Thyroid gland (tissue), 4 donors: ENCODE data around the gene STXBP4. TPM values are rescaled to one million over a fixed set of nuclear protein-coding genes. Genes with fewer than 3 reads are reported as not detected.

ENCODE experiments used
- DNase-seq, 2 donors: peaks; one replicate each; pipeline ENCODE4 v3.0.0-alpha.2; 2019
- H3K27ac ChIP-seq, 3 donors: fragments of 200-600 bp; sonication (generic); 1 replicate in 2 of 3; 2 replicates in 1 of 3; pipeline ENCODE4 v1.5.1; 2016 to 2019; ENCODE audit warnings: mild to moderate bottlenecking in 1 of 3, moderate library complexity in 1 of 3
- H3K27me3 ChIP-seq: fragments of 200-600 bp; sonication (generic); one replicate; pipeline ENCODE4 v1.5.1; 2019
- H3K36me3 ChIP-seq, 2 donors: fragments of 200-600 bp; sonication (generic); one replicate each; pipeline ENCODE4 v1.5.1; 2016 to 2019
- H3K4me1 ChIP-seq, 2 donors: fragments of 200-600 bp; sonication (generic); one replicate each; pipeline ENCODE4 v1.5.1; 2017 to 2019
- H3K4me3 ChIP-seq, 3 donors: fragments of 200-600 bp; sonication (generic); replicated peaks in 1 of 3; 1 replicate in 2 of 3; 2 replicates in 1 of 3; pipeline ENCODE4 v1.5.1; 2016; ENCODE audit warnings: mild to moderate bottlenecking in 1 of 3
- H3K9me3 ChIP-seq: fragments of 200-600 bp; sonication (generic); one replicate; pipeline ENCODE4 v1.5.1; 2017
- CTCF ChIP-seq, 6 experiments: fragments of 200-600 bp in 3 of 6; fragments of 450-650 bp in 3 of 6; sonication (generic) in 3 of 6; IDR thresholded peaks; one replicate each; pipeline ENCODE4 v1.5.1; 2016 to 2019; ENCODE audit warnings: antibody characterized with exemption in 6 of 6, mild to moderate bottlenecking in 2 of 6, inconsistent platforms in 1 of 6, moderate library complexity in 1 of 6
- POLR2A ChIP-seq, 2 donors: fragments of 450-650 bp; IDR thresholded peaks; one replicate each; pipeline ENCODE4 v1.6.1; 2017; ENCODE audit warnings: antibody characterized with exemption in 2 of 2, mild to moderate bottlenecking in 2 of 2, moderate library complexity in 1 of 2
- WGBS, 2 donors: methylation state at CpG; one replicate each; pipeline ENCODE4 v1.1.5; 2017; 5-methylcytosine and 5-hydroxymethylcytosine counted together
- intact Hi-C: fragments of 100-400 bp; cut with DNase I; formaldehyde crosslinking; loops from one replicate; pipeline ENCODE4 v1.15.1; 2023
- total RNA-seq, 4 donors: library from RNA; depleted of rRNA; stranded (reverse); fragments of >200 nt; gene quantifications; one replicate each; pipeline ENCODE4 v1.2.3, GENCODE V29; 2016

STXBP4 gene
- total RNA-seq, 4 donors from 2014 or later, result 30.4 to 57.0 (median 52.8) TPM

- no peaks in the 10 kb centered on the region for H3K9me3 ChIP-seq
- intact Hi-C loops, result no loop called here
- no peak for DNase-seq
- 76 to 85% methylated on average over 2 of the region's 2 CpGs for WGBS, 2 donors
- no peak overlapping the region for H3K27ac ChIP-seq
- no peak overlapping the region for H3K4me3 ChIP-seq
- TF ChIP-seq POLR2A (IDR thresholded peaks at IDR 0.05), result no peak
- TF ChIP-seq CTCF (IDR thresholded peaks at IDR 0.05), result no peak
- H3K27me3 ChIP-seq, result no peaks in the 10 kb centered on the region
- no peaks in the 10 kb centered on the region for H3K36me3 ChIP-seq
- H3K4me1 ChIP-seq, result no peaks in the 10 kb centered on the region
Observed at GRCh38 chr17:55177855-55178217, 209.3 kb downstream of the STXBP4 start.

GRCh38 chr17:55186937-55187770 is 218.6 kb downstream of the STXBP4 start:
- WGBS, 2 donors, result 74 to 81% methylated on average over 8 of the region's 8 CpGs
- DNase-seq, result no peak
- intact Hi-C loops, result no loop called here

GRCh38 chr17:55190748-55191147 is 222.2 kb downstream of the STXBP4 start:
- intact Hi-C loops, result no loop called here
- 76 to 87% methylated on average over 2 of the region's 2 CpGs for WGBS, 2 donors

More at GRCh38 chr17:55186937-55187770, 218.6 kb downstream of the STXBP4 start:
- H3K4me3 ChIP-seq, result no peak overlapping the region
- H3K4me1 ChIP-seq, result peaks cover 3 to 8% of the 10 kb centered on the region in 2 donors
- H3K36me3 ChIP-seq, result no peaks in the 10 kb centered on the region
- H3K27me3 ChIP-seq, result no peaks in the 10 kb centered on the region
- H3K9me3 ChIP-seq, result no peaks in the 10 kb centered on the region
- no peak for TF ChIP-seq POLR2A (IDR thresholded peaks at IDR 0.05)
- no peak for TF ChIP-seq CTCF (IDR thresholded peaks at IDR 0.05)
- H3K27ac ChIP-seq, result no peak overlapping the region

GRCh38 chr17:55198690-55199370 is 230.3 kb downstream of the STXBP4 start:
- Histone ChIP-seq H3K27ac (no peak overlapping the region), H3K36me3 (no peaks in the 10 kb centered on the region), H3K4me1 (peaks cover 4 to 5% of the 10 kb centered on the region in 2 donors), H3K4me3 (no peak overlapping the region), H3K9me3 (no peaks in the 10 kb centered on the region), H3K27me3 (no peaks in the 10 kb centered on the region)
- 65 to 71% methylated on average over 2 of the region's 2 CpGs for WGBS, 2 donors
- TF ChIP-seq POLR2A (IDR thresholded peaks at IDR 0.05), result no peak
- TF ChIP-seq CTCF (IDR thresholded peaks at IDR 0.05), result no peak
- intact Hi-C loops, result no loop called here
- no peak for DNase-seq

More at GRCh38 chr17:55190748-55191147, 222.2 kb downstream of the STXBP4 start:
- Histone ChIP-seq H3K36me3 (no peaks in the 10 kb centered on the region), H3K9me3 (no peaks in the 10 kb centered on the region), H3K4me1 (peaks cover 3 to 8% of the 10 kb centered on the region in 2 donors), H3K4me3 (no peak overlapping the region), H3K27me3 (no peaks in the 10 kb centered on the region), H3K27ac (no peak overlapping the region)
- TF ChIP-seq POLR2A (IDR thresholded peaks at IDR 0.05) (no peak), CTCF (IDR thresholded peaks at IDR 0.05) (no peak)
- DNase-seq, result no peak

GRCh38 chr17:55200904-55201303 is 232.3 kb downstream of the STXBP4 start:
- intact Hi-C loops, result no loop called here
- Histone ChIP-seq H3K27ac (no peak overlapping the region), H3K27me3 (no peaks in the 10 kb centered on the region), H3K4me1 (peaks cover 4 to 5% of the 10 kb centered on the region in 2 donors), H3K4me3 (no peak overlapping the region), H3K9me3 (no peaks in the 10 kb centered on the region), H3K36me3 (no peaks in the 10 kb centered on the region)
- DNase-seq, result no peak
- TF ChIP-seq CTCF (IDR thresholded peaks at IDR 0.05), result no peak
- no peak for TF ChIP-seq POLR2A (IDR thresholded peaks at IDR 0.05)
- 79 to 83% methylated on average over 2 of the region's 2 CpGs for WGBS, 2 donors
